GM18511 (cell line): ENCODE results near the gene TTLL11.
"Not testable (repeated sequence)": the region's sequence is repeated elsewhere in the genome, so short reads cannot be mapped to it uniquely, and the experiment has no call there.

Source experiments
- ATAC-seq: cut with Tn5 transposase; IDR thresholded peaks from one replicate; pipeline ENCODE4 v1.9.1; 2021; ENCODE audit warnings: mild to moderate bottlenecking, moderate library complexity; ENCODE audit not compliant: unreplicated experiment

Gene TTLL11

DNA sequence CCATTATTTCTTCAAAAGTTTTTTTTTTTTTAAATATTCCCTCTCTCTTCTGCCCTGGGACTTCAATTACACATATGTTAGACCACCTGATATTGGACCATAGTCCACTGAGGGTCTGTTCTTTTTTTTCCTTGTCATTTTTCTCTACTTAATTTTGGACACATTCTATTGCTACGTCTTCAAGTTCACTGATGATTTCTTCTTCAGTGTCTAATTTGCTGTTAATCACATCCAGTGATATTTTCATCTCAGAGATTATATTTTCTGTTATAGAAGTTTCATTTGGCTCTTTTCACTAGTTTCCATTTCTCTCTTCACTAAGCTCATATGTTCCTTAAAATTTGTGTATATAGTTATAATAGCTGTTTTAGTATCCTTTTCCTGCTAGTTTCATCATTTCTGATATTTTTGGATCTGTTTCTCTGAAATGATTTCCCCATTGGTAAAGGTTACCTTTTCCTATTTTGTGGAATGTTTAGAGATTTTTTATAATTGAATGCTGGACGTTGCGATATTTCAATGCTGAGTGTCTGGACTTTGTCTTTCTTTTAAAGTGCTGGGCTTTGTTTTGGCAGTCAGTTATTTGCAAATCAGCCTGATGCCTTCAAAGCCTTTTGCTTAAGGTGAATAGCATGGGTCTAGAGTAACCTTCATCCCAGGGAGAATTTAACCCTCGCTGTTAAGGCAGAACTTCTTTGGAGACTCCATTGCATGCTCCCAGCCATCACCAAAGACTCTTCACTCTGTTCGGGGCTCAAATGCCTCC, 111.8 kb downstream of the TTLL11 start:
- ATAC-seq: no peak

- ATAC-seq: not testable (repeated sequence)
Observed at GRCh38 chr9:121980665-121981064, 112.4 kb downstream of the TTLL11 start.

GRCh38 chr9:121979736-121980135, 113.4 kb downstream of the TTLL11 start:
- no peak for ATAC-seq

DNA sequence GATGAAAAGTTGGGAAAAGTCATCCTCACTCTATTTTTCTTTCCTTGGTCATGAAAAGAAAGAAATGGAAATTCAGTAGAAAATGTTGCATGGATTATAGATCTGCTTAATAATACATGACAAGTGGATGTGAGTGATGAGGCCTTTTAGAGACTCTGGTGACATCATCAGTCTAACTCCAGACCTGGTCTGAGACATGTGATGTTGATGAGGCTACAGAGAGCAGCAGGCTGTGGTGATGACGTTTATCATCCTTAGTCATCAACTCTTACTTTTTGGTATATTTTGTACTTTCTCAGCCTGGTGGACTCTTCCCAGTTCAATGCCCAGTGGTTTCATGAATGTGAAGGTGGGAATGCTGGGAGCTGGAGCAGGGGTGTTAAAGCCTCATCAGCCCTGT, 116.4 kb downstream of the TTLL11 start:
- ATAC-seq: no peak

- no peak for ATAC-seq
Observed at GRCh38 chr9:121975801-121976277, 117.3 kb downstream of the TTLL11 start.

DNA sequence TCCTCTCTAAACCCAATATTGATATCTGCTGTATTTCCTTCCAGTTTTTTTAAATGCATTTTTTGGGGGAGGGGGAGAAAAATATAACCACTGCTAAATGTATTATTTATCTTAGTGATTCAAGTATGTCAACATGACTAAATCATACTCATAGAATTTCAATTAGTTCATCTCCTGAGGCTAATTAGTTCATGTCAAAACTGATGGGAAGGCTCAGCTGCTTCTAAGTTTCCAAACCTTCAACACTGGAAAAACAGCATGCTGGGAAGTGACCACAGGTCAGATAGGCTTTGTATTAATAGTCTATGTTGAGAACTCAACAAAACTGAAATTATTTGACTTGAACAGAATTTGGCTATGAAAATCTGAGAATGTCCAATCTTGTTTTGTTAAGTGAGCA, 118.7 kb downstream of the TTLL11 start:
- ATAC-seq: no peak

DNA sequence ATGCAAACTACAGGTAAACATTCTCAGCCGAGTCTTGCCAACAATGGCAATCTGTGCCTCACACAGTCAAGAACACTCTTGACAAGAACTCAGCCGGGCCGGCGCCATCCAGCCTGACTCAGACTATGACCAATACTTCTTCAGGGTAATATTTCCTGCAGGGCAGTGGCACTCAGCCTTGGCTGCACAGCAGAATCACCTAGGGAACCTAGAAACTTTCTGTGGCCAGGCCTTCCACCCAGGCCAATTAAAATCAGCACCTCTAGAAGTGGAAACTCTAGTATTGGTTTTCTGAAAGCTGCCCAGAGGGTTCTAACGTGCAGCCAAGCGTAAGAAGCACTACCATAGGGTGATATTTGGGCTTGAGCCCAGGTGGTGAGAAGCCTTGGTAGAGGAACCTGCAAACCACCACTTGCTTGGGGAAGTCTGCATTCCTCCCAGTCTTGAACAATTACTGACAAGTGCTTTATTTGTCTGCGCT, 120.6 kb downstream of the TTLL11 start:
- peak; percentile 95 for ATAC-seq

- ATAC-seq: no peak
Observed at GRCh38 chr9:121968056-121968455, 125.1 kb downstream of the TTLL11 start.

DNA sequence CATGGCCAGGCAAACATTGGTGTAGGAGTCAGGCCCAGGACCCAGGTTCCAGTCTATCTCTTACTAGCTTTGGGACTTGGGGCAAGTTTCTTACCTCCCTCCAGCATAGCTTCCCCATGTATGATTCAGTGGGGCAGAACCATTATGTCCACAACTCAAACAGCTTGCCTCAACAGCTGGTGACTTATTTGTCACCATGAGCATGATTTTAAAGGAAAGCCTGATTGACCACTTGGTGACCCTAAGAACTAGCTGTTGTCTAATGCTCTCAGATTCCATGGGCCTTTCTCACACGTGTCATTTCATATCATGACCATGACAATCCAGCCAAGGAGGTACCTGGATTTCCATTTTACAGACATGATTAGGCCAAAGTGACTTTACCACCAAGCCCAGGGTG, 126.4 kb downstream of the TTLL11 start:
- ATAC-seq: no peak

DNA sequence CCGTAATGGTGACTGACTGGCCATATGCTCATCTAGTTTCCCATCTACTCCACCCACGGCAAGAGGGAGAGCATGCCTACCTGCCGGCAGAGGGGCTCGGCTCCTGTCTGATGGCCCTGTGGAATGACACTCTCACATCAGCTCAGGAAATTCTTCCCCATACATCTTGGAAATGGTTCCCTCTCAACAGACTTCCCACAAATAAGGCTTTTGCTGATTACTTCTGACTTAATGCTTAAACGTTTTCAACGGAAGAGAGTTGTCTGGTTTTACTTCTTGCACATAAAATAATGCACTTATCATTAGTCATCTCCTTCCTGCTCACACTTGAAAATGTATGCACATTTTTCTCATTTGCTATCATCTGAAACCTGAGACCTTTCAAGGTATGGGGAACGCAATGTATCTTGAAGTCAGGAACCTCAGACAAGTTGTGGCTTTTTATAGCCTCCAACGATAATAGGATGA, 129.5 kb downstream of the TTLL11 start:
- no peak for ATAC-seq

DNA sequence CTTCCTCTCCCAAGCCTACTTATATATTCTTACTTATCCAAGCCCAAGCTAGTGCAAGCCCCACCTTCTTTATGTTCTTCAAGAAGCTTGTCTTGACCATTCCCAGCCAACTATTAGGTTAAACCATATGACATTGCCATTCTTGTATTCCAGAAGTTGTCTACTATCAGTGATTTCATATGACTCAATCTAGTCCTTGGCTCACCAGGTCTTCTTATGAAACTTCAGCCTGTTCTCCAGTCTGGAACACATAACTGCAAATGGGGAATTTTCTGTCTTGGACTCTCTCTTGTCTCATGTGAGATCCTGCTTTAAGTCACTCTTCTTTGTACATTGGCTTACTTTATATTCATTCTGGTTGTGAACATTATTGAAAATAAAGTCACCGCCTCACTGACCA, 130.7 kb downstream of the TTLL11 start:
- ATAC-seq: no peak

DNA sequence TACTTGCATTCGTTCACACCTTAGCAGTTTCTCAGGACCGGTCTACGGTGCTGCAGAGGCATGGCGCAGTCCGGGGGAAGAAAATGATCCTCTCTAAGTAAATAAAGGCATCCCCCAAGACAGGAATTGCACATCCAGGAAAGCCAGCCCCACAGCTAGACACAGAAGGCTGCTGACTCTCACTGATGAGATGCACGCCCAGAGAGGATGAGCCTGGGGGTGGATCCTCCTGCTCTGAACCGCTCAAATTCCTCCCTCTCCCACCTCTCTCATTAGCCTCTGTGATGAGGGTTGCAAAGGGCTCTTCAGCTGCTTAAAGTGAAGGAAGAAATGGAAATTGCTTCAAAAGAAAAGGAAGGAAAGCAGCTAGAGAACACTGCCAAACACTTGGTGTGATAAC, 132.4 kb downstream of the TTLL11 start:
- no peak for ATAC-seq

- ATAC-seq: no peak
Observed at GRCh38 chr9:121958530-121958929, 134.6 kb downstream of the TTLL11 start.

- no peak for ATAC-seq
Observed at GRCh38 chr9:121956808-121957207, 136.3 kb downstream of the TTLL11 start.

DNA sequence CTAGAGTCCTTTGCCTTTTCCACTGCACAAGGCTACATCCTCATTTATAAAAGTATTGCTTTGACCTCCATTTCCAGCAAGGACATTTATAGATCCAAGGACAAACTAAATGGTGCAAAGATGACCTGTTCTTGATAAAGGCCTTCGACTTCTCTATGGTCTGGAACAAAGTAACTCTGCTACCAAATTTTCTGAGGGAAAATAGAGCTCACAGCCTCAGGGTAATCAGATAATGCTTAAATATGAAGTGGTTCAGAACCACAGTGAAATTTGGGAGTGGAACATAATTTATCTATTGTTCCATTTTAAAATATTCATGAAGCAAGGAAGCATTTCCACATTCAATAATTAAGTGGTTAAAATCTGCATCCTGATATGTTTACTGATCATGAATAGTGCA, 137.5 kb downstream of the TTLL11 start:
- ATAC-seq: no peak

DNA sequence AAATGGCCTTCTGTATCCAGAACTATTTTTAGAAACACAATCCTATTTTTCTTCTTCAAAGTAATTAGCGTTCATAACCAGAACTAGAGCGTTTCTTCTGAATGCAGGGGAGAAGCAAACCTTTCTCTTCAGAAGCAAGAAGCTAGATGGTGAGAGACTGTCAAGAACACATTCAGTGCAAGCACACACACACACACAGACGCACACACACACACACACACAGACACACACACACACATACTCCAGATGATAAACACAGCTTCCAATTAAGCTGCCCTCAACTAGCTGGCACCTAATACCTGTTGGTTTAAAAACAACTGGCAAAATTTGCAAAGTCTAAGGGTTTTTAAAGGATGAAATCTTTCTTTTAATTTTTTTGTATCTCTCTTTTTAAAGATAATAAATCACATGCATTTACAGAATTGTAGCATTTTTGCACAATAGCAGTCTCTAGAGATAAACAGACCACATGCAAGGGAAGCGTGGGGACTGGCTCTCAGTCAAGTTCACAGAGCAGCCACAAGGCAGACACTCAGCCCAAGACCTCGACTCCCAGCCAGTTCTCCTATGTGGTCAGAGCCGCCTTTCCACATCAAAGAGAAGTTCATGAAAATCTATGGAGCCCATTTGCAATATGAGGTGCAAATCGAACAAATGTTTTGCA, 138.5 kb downstream of the TTLL11 start:
- ATAC-seq: no peak

DNA sequence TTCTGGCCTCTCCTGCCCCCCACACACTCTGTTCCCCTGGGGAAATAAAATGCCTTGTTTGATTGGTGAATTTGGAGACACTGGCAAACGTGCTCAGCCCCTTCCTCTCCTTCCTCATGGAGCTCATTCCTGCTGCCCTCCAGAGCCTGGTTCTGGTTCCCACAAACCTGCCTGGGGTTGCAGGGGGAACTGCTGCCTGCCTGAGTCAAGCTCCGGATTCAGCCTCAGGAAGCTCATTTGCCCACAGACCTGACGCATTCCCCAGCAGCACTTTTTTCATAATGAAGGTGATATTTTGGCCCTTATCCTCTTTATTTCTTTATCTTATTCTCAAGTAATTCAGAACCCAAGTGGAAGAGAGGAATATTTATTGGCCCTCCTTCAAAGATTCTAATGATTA, 140.5 kb downstream of the TTLL11 start:
- no peak for ATAC-seq

DNA sequence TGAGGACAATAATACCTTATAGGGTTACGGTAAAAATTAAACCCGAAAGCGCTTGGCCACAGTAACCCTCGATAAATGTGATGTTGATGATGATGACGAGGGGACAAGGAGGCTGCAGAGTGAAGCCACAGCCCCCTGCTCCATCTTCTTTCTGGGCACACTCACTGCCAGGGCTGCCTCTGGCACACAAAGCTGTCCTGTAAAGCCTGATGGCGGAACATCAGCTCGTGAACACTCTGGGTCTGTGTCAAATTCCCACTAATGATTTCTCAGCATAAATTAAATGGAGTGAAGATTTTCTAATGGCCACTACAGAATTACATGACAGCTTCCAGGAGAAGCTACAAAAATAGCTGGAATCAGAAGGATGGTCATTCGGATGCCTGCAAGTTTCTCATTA, 142.2 kb downstream of the TTLL11 start:
- ATAC-seq: no peak

DNA sequence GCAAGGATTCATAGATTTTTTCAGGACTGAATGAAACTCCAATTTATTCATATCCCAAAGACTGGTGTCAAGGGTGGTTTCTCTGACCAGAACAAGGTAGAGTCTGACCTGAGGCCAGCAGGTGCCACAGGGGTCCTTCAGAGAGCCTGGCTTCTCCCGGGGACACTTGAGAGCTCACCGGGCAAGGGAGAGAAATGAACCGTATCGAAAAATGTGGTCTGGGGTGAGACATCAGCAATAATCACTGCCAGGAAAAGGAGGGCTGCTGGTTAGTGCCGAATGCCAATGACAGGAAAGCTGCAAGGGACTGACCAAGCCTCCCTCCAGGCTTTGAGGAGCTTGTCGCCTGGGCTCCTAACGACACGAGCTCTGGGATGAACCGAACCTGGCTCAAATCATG, 142.7 kb downstream of the TTLL11 start:
- no peak for ATAC-seq

DNA sequence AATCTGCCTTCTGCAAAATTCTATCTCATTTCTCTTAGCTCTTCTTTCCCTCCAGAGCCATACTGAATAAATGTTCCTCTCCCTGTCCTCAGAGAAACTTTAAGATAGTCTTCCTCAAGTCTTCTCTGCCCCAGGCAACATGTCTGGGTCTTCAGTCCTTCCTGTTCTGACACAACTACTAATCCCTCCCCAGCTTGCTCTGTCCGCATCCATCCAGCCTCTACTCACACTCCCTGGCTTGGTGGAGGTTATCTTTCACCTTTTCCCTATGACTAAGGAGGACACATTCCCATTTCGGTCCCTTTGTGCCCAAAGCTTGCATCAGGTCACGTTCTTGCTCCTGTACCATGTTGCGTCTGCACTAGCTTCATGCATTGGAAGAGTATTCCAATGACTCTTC, 143.3 kb downstream of the TTLL11 start:
- ATAC-seq: no peak

DNA sequence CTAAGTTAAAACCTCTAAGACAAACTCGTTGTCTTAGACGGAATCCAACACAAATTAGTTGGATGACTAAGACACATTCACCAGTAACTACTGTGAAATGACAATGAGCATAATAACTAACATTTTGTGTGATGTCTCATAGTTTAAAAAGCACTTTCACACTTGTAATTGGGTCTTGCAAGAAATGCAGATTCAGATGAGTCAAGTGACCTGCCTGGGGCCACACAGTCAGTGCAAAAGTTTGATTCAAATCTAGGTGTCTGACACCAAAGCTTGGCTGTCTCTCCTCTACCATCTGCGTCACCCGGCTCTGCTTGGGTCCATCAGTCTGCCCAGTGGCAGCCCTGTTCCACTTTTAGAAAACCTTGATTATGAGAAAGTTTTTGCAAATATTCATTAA, 143.7 kb downstream of the TTLL11 start:
- no peak for ATAC-seq

DNA sequence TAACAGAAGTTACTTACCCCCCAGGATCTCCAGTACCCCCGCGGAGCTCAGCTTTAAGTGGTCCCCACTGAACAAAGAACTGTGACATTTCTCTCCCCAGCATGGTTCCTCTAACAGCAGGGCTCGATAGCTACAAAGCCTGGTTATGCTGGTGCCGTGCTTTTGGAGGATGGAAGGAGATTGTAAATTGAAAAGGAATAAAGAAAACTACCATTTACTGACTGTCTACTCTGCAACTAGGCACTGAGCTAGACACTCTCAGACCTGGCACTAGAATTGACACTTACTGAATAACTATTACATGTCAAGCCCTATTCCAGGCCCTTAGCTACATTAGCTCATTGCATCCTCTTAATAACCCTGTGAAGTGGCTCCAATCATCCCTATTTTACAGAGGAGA, 145.3 kb downstream of the TTLL11 start:
- ATAC-seq: no peak
